GM15510 (cell line): ENCODE data around the gene NRK.

Source experiments
- POLR2A ChIP-seq: IDR thresholded peaks from 3 replicates; pipeline ENCODE4 v1.6.1; 2011; ENCODE audit warnings: borderline replicate concordance; ENCODE audit not compliant: insufficient read length; ENCODE audit errors: extremely low read depth

NRK gene

DNA sequence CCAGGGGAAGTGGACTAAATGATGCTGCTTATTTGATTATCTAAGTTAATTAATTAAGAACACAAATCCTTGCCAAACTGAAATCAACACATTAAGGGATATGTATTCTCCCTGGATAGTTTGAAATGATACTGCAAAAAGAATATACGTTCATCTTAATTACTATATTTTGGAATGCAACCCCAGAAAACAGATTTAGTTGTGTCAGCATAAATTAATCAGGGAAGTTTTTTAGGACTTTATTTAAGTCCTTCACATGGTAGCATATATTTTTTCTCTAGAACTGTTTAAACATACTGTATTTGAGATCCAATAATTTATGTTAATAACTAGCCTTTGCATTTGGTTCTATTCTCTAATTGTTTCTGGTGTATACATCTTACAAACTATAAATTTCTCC, 52.5 kb downstream of the NRK start:
- no peak for TF ChIP-seq POLR2A

DNA sequence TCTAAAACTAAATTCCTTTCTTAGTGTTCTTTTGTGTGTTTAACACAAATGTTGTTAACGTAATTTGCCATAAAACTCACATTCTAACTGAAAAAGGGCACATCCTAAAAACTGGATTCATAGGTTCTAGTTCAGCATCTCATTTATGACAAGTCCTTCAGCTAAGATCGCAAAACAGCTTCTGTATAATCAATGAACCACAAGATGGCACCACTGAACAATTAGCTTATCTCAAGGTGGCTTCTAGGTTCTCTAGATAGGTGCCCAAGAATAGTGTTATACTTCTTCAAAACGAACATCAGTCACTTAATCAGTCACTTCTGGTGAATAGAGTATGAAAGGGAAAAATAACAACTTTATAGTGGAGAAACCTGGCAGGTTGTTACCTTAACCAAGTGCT, 54.3 kb downstream of the NRK start:
- TF ChIP-seq POLR2A: no peak

DNA sequence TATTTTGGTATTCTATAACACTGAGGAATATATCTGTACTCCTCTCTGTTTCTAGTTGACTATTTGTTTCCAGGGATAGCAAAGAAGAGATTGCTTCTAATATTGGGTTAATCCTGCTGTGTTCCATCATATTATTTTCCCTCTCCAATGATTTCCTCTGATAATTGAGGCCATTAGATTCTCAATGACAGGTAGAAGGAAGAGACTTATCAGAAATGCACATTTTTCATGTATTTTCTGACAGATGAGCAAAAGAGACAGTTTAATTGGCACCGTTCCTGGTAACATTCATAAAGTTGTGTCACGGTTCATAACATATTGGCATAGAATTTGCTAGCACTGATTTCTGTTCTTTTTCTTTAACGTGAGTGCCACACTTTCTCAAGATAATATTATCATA, 58.2 kb downstream of the NRK start:
- no peak for TF ChIP-seq POLR2A

DNA sequence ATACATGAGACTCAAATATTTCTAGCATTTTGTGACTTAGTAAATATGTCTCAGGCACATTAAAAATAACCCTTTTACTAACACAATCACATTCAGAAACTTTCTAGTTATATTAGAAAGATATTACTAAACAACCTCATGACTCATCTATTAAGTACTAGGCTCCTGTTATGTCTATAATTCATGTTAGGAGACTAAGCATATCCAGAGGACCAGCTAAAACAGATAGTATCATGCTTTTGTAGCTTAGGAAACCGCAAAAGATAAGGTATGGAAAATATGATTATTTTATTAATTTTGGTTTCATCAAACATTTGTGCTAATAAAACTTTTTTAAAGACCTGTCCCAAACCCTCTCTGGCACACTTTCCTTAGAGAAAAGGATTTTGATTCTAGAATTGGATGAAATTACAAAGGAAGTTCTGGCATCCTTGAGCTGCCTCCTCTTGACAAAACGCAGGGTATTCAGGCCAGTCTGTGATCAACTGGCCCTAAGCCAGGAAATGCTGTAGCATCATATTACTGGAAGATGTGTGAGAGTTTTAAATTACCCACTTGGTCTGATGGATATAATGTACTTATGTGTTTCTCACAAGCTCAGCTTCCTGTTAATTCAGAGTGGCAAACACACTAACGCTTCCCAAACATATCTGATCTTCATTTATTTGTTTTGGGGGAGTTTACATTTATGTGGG, 60.4 kb downstream of the NRK start:
- TF ChIP-seq POLR2A: no peak

DNA sequence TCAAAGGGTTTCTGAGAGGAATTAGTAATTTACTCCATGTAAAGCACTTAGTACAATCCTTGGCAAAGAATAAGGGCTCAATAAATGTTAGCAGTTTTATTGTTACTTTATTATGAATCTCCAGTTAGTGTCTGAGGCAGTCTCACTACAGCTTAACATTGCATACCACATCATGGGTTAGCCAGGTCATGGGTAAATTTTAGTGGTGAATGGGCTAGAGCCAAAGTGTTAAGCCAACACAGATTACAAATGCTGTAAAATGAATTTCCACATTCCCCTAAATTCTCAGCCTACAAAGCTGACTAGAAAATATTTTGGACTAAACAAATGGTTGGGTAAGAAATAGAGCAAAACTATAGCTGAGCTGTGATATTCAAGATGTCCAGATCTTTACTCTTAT, 72.4 kb downstream of the NRK start:
- TF ChIP-seq POLR2A: no peak

DNA sequence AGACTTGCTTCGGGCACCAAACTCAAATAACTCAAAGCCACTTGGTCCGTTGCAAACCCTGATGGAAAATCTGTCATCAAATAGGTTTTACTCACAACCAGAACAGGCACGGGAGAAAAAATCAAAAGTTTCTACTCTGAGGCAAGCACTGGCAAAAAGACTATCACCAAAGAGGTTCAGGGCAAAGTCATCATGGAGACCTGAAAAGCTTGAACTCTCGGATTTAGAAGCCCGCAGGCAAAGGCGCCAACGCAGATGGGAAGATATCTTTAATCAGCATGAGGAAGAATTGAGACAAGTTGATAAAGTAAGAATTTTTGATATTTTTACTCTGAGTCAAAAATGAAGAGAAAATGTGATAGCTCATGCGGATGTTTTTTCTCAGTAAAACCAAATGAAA, 87.2 kb downstream of the NRK start:
- TF ChIP-seq POLR2A: no peak

DNA sequence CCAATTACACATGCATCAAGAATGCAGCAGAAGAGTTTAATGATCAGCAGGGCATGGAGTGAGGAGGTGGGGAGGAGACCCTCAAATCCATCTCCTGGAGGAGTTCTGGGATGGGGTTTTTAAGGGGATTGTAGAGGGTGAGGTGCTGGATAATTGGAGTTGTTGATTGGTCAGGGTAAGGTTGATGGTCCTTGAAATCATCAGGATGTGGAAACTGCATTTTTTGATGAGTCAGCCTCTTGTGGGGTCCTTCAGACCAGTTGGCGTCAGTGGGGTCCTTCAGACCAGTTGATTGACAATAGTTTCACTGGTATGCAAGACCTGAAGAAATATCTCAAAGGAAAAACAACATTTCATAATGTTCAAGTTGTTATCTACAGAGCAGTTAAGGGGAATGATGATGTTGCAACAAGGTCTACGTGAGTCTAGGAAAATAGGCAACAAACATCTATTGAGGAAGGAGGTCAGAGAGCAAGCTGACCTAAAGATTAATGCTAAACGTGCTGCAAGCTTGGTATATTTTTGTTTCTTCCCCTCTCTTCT, 88.3 kb downstream of the NRK start:
- TF ChIP-seq POLR2A: no peak

DNA sequence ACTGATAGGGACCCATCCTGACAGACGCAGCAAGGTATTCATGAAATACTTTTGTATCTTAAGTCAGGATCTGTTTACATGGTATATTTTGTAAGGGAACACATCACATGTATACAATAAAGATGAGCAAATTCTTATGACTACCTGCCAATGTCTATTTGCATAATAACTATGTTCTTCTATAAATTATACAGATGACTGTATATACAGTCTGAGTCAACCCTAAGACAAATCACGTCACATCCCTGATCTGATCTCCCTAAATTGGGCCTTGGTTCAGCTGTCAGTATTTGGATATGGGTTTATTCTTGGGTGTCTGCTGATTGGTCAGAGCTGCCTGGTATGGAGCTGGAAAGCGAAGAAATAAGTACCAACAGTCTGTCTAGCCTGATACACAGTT, 122.9 kb downstream of the NRK start:
- no peak for TF ChIP-seq POLR2A

DNA sequence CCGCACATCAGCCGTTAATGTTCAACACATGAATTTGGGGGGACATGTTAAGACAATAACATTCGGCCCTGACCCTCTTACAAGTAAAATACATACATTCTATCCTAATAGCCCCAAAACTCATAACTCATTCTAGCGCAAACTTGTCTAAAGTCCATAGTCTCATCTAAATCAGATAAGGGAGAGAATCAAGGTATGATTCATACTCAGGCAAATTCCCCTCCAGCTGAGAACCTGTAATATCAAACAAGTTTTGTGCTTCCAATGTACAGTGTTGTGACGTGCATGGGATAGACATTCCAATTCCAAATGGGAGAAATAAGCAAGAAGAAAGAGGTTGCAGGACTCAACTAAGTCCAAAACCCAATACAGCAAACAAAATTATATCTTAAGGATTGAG, 147.1 kb downstream of the NRK start:
- TF ChIP-seq POLR2A: no peak

DNA sequence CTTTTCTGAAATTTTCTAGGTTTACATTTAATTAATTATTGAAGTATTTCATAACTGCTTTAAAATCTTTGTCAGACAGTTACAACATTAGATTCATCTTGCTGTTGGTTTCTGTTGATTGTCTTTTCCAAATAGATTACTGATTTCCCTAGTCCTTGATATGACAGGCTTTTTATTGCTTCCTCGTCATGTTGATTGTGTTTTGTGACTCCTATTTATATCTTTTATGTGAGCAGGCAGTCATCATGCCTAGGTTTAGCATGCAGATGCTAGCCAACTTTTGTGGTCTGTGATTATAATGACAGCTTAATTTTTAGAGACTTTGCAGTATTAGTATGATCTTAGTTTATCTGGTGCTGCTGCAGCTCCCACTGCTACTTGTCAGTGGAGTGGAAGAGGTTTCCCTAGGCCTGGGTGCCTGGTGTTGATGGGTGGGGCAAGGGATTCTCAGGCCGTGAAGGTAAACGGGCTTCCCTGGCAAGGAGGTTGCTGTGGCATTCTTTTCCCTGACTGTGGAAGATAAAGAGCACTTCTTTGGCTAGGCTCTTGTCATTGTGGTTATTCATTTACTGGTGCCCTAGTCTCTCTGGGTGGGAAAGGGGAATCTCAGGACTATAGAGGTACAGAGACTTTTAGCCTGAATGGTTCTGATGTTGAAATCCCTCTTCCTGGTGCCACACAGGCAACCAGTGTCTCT, 150.5 kb downstream of the NRK start:
- TF ChIP-seq POLR2A: no peak

DNA sequence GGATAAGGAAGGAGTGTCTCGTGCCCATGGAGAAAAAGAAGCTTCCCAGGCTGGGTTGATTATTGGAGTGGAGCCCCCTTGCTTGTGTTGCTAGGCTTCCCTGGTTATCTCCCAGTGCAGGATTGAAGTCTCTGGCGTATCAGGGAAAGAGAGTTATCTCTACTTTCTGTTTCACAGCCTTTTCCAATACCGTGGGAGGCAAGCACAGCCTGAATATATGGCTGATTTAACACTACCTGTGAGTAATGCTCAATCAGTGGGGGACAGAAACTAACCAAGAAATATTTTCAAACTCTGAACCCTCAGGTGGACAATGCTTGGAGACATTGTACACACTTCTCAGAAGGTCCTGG, 151.0 kb downstream of the NRK start:
- no peak for TF ChIP-seq POLR2A

DNA sequence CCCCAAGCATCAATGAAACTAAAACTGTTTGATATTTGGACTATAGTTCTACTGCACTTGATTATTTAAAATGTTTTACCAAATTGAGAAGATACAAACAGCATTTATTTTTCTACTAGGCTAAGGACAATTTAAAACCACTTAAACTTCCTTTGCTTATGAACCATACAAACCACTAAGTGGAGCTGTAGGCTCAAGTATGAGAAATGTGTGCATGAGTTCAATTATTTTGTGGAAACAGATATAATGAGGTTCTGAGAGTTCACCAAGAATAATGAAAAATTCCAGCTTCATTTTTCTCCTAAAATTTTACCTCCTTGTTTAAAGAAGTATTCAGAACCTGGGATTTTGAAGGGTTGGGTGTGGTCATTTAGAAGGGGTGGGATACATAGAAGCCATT, 153.0 kb downstream of the NRK start:
- TF ChIP-seq POLR2A: no peak

DNA sequence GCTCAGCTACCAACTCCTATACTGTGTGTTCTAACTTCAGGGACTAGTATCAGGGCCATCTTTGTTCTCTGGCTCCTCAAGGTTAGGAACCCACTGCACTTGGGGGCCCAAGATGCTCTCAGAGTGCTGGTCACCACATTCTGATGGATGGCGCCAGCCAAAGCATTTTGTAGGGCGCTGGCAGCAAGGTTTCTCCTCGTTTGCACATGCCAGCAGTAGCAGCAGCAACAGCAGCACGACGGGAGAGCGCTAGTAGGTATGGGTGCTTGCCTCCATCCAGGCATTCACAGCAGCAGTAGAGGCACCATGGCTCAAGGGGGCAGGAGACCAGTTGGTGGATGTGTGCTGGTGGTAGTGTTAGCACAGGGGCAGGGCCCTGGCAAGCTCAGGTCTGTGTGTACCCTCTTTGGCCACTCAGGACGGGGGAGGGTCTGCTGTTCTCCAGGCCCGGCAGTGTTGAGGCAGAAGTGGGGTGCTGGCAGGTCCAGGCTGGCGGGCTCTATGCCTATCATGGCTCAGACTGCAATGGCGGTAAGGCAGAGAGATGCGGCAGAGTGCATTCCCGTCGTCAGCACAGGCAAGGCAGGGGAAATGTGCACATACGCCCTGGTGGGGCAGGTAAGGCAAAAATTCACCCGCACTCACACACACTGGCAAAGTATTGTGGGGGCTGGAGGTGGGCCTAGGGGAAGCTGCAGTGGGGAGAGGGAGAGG, 159.6 kb downstream of the NRK start:
- no peak for TF ChIP-seq POLR2A

DNA sequence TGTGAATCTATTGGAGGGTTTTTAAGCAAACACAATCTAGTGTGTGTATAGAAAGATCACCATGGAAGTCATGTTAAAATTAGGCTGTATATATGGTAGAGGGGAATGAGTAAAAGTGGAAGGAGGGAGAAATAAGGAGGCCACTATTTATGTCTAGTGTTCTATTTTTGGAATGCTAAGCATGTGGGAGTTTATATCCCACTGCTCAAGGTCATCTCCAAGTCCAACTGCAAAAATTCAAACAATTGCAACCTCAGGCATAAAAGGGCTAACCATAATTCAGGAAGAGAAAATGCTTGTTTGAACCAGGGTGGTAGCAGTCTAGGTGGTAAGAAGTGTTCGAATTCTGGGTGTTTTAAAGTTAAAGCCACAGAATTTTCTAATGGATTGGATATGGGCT, 177.0 kb downstream of the NRK start:
- no peak for TF ChIP-seq POLR2A

DNA sequence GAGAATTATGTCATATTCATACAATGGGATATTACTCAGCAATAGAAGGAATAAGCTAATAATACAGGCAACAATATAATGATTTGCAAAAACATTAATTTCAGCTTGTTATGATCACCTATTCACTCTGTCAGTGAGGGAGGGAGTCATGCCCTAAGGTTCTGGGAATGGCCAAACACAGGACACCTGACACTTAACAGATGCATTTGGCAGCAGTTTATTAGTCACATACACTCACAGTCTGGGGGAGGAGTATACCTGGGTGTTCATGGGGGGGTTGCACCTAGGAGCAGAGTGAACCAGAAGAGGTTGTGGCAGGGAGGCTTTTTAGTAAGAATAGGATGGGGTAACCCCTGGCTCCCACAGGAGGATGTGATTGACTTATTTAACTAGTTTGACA, 177.9 kb downstream of the NRK start:
- no peak for TF ChIP-seq POLR2A

DNA sequence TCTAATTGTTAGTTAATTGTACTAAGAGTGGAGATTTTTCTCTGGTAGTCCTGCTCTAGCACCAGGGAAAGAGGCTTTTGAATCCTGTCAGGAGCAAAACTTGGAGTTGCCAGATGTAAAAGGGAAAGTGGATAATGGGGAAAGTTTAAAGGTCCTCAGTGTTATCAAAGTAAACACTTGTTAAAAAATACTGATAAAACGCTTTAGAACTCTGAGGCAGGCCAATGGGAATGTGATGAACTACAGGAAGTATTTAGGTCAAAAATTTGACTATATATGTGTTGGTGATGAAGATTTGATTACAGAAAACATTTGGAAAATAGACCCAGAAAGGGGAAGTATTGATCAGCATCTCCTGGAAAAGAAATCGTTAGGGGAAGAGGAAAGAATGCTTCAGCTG, 183.3 kb downstream of the NRK start:
- TF ChIP-seq POLR2A: no peak
